Natural killer cell (primary cell): ENCODE results near the gene TATDN2. TPM values are rescaled to one million over a fixed set of nuclear protein-coding genes. Genes with fewer than 3 reads are reported as not detected.

Source experiments
- ATAC-seq, 3 donors: fragments of 150-1000 bp in 2 of 3; fragments of 200-7000 bp in 1 of 3; cut with Tn5 transposase; 1 replicate in 1 of 3; 2 replicates in 2 of 3; pipeline ENCODE4 v1.10.0; 2021; ENCODE audit warnings: mild to moderate bottlenecking in 2 of 3, moderate library complexity in 2 of 3
- DNase-seq, 2 donors: peaks; one replicate each; pipeline versions ENCODE4 v3.0.0 to v3.0.0-alpha.2; 2013 to 2021; ENCODE audit warnings: mixed read lengths in 1 of 2
- H3K27ac ChIP-seq: one replicate; pipeline ENCODE4 v1.5.1; 2013; ENCODE audit warnings: mild to moderate bottlenecking, low read length
- H3K27me3 ChIP-seq: one replicate; pipeline ENCODE4 v1.6.1; 2013; ENCODE audit warnings: low read length; ENCODE audit not compliant: control insufficient read depth, insufficient read depth
- H3K36me3 ChIP-seq: one replicate; pipeline ENCODE4 v1.6.1; 2013; ENCODE audit warnings: low read length; ENCODE audit not compliant: control insufficient read depth, insufficient read depth
- H3K4me1 ChIP-seq: one replicate; pipeline ENCODE4 v1.6.1; 2013; ENCODE audit warnings: low read length; ENCODE audit not compliant: control insufficient read depth, insufficient read depth
- H3K4me3 ChIP-seq: one replicate; pipeline ENCODE4 v1.5.1; 2013; ENCODE audit warnings: low read length
- H3K9me3 ChIP-seq: one replicate; pipeline ENCODE4 v1.6.1; 2013; ENCODE audit warnings: low read length; ENCODE audit not compliant: control insufficient read depth, insufficient read depth
- H3K27ac Mint-ChIP-seq, 2 donors: one replicate each; pipeline ENCODE4 v1.8.0; 2022; ENCODE audit warnings: mild to moderate bottlenecking in 2 of 2, mixed read lengths in 2 of 2, moderate library complexity in 1 of 2
- H3K27me3 Mint-ChIP-seq, 2 donors: one replicate each; pipeline ENCODE4 v1.8.0; 2022; ENCODE audit warnings: low read depth in 2 of 2, mixed read lengths in 2 of 2
- H3K36me3 Mint-ChIP-seq: one replicate; pipeline ENCODE4 v1.8.0; 2022; ENCODE audit warnings: mixed read lengths
- H3K4me1 Mint-ChIP-seq, 2 donors: one replicate each; pipeline ENCODE4 v1.8.0; 2022; ENCODE audit warnings: mixed read lengths in 2 of 2
- H3K4me3 Mint-ChIP-seq: one replicate; pipeline ENCODE4 v1.8.0; 2022; ENCODE audit warnings: mild to moderate bottlenecking, moderate library complexity, mixed read lengths
- H3K9me3 Mint-ChIP-seq, 2 donors: one replicate each; pipeline ENCODE4 v1.8.0; 2022; ENCODE audit warnings: mixed read lengths in 2 of 2
- WGBS: methylation state at CpG from one replicate; pipeline ENCODE4 v1.1.7; 2013; ENCODE audit warnings: missing lambda C conversion rate; ENCODE audit not compliant: insufficient coverage; 5-methylcytosine and 5-hydroxymethylcytosine counted together
- intact Hi-C: fragments of 100-400 bp; cut with micrococcal nuclease; formaldehyde crosslinking; loops from one replicate; pipeline ENCODE4 v1.14.2; 2022
- total RNA-seq, 4 donors: library from RNA; stranded (reverse); fragments of 120-200 nt in 1 of 4; gene quantifications; one replicate each; pipeline versions ENCODE4 v1.2.3 to v1.2.4, GENCODE V29; 2013 to 2022
- TF ChIP-seq, protein P1 (sequence below): fragments of 200-600 bp; IDR thresholded peaks from one replicate; pipeline ENCODE4 v1.8.0; 2022; ENCODE audit warnings: antibody characterized with exemption

TATDN2 gene, protein sequence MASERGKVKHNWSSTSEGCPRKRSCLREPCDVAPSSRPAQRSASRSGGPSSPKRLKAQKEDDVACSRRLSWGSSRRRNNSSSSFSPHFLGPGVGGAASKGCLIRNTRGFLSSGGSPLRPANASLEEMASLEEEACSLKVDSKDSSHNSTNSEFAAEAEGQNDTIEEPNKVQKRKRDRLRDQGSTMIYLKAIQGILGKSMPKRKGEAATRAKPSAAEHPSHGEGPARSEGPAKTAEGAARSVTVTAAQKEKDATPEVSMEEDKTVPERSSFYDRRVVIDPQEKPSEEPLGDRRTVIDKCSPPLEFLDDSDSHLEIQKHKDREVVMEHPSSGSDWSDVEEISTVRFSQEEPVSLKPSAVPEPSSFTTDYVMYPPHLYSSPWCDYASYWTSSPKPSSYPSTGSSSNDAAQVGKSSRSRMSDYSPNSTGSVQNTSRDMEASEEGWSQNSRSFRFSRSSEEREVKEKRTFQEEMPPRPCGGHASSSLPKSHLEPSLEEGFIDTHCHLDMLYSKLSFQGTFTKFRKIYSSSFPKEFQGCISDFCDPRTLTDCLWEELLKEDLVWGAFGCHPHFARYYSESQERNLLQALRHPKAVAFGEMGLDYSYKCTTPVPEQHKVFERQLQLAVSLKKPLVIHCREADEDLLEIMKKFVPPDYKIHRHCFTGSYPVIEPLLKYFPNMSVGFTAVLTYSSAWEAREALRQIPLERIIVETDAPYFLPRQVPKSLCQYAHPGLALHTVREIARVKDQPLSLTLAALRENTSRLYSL
- total RNA-seq, result 10 to 100 TPM; 75.6 to 99.4 (median 88.4) TPM
- total RNA-seq (2013), result 27.0 TPM

DNA sequence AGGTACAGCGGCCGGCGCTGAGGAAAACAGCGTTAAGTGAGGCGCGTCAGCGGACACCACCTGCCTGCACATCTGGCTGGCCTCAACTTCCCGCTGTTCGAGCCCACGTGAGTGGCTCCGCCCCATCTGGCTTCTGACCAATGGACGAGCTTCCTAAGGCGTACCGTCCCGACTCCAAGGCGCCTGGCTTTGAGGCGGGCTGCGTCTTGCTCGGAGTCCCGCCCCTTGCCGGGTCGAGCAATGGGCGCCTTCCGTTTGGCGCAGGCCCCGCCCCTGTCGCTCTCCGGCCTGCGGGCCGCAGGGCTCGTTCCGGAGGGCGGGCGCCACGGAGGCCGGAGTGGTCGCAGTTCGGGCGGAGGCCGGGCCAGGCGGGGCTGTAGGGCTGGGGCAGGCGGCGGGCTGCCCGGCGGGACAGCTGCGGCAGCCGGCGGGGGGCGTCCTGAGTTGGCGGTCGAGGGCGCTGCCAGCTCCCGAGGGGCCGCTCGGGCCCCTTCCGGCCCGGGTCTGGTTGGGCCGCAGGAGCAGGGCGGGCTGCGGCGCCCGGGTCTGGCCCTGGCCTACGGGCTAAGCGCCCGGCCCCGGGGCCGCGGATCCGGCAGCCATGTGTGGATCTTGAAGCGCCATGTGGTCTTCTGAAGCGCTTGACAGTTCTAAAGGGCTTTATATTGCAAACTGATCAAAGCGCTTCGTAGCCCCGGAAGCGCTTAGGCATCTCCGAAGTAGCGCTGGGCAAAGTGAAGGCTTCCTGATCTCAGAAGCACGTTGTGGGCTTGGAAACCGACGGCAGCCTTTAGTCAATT lies at the start of gene TATDN2:
TATDN2 (plus strand) TSS at position 276 of the 800 bp plus-strand sequence. CDS start 742 bp downstream, outside the sequence.
- Histone ChIP-seq H3K4me1 (peaks cover 30% of the 10 kb centered on the region), H3K36me3 (peaks cover 7% of the 10 kb centered on the region), H3K9me3 (peaks cover 7% of the 10 kb centered on the region), H3K27me3 (no peaks in the 10 kb centered on the region), H3K27ac (peak within 1 kb of the TSS; percentile 41), H3K4me3 (peak within 1 kb of the TSS; percentile 68)
- peak within 1 kb of the TSS; percentile 97 for H3K4me3 Mint-ChIP-seq
- DNase-seq (peak; percentile 81 to 98), ATAC-seq (peak; percentile 94 to 98 (median 94))
- intact Hi-C loops, result loop anchor here (1.0 to 10.0 kb wide), 3 partner anchors 131 to 264 kb away; partner anchors contain the start of genes BRK1, EMC3 and FANCD2
- peaks cover 5 to 6% of the 10 kb centered on the region in 2 donors for H3K9me3 Mint-ChIP-seq
- H3K27me3 Mint-ChIP-seq, result no peaks in the 10 kb centered on the region
- peaks cover 18% of the 10 kb centered on the region for H3K36me3 Mint-ChIP-seq
- TF ChIP-seq, protein P1, sequence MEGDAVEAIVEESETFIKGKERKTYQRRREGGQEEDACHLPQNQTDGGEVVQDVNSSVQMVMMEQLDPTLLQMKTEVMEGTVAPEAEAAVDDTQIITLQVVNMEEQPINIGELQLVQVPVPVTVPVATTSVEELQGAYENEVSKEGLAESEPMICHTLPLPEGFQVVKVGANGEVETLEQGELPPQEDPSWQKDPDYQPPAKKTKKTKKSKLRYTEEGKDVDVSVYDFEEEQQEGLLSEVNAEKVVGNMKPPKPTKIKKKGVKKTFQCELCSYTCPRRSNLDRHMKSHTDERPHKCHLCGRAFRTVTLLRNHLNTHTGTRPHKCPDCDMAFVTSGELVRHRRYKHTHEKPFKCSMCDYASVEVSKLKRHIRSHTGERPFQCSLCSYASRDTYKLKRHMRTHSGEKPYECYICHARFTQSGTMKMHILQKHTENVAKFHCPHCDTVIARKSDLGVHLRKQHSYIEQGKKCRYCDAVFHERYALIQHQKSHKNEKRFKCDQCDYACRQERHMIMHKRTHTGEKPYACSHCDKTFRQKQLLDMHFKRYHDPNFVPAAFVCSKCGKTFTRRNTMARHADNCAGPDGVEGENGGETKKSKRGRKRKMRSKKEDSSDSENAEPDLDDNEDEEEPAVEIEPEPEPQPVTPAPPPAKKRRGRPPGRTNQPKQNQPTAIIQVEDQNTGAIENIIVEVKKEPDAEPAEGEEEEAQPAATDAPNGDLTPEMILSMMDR, result no peak
- peak within 1 kb of the TSS; percentile 90 to 95 for H3K27ac Mint-ChIP-seq
- under 1% methylated on average over 80 of the region's 80 CpGs for WGBS
- H3K4me1 Mint-ChIP-seq, result peaks cover 57 to 61% of the 10 kb centered on the region in 2 donors

DNA sequence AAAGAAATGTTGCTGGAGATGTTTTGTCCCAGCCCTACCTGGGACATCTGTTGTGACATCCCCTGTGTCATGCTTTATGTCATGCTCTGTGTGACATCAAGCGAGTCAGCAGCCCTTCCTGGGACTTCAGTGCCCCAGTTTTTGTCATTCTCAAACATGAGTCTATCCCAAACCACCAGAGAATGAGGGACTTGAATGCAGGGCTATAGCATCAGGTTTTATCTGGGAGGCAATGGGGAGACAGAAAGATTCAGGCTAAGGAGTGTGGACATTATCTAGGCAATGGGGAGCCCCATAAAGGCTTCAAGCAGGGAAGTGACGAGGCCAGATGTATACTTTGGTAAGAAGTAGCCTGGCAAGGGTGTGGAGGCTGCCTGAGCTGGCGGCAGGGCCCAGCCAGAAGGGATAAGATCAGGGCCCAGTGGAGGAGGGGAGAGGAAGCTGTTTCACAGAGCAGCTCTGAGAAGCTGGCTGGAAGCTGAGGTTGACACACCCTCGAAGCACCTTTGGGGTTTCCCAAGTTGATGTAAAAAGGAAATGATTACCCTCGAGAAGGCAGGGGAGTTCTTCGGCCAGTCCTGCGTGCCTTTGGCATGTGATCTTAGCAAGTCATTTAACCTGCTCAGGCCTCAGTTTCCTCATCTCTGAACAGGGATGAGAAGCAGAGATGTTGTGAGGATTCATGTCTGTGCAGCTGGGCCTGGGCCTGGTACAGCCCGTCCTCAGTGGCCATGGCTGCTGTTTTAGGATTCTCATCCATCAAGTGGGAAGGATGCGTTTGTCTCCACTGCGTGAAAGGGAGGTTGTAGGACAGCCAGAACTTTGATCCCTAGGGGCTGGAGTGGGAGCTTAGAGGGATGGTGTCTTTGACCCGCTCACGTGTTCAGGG lies 49.3 kb upstream of the TATDN2 start:
- ATAC-seq (peak; percentile 43 to 73 (median 59)), DNase-seq (peak; percentile 38 to 92)
- Histone ChIP-seq H3K27me3 (no peaks in the 10 kb centered on the region), H3K36me3 (peaks cover 23% of the 10 kb centered on the region), H3K9me3 (no peaks in the 10 kb centered on the region), H3K27ac (peak overlapping the region; percentile 92), H3K4me1 (peaks cover 66% of the 10 kb centered on the region), H3K4me3 (no peak overlapping the region)
- Mint-ChIP-seq H3K36me3 (peaks cover 8% of the 10 kb centered on the region), H3K9me3 (no peaks in the 10 kb centered on the region), H3K27me3 (no peaks in the 10 kb centered on the region), H3K4me1 (peaks cover 36 to 51% of the 10 kb centered on the region in 2 donors), H3K4me3 (peak overlapping the region; percentile 62), H3K27ac (peak overlapping the region; percentile 99 to 100)
- WGBS, result 32% methylated on average over 10 of the region's 12 CpGs
- TF ChIP-seq, protein P1, result no peak
- intact Hi-C loops, result no loop called here

DNA sequence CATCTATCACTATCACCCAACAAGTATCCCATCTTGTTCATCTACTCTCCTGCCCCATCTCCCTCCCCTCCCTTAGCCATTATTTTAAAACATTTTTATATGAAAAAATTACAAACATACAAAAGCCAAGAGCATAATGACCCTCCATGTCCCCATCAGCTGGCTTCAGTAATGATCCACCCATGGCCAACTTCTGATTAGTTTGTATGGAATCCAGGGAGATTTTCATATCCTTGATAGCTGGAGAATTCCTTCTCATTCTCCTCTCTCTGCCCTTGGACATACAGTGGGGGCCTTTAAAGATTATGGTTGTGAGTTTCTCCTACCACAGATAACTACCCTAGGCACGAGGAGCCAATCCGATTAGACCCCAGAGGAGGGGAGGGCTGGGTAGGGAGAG lies 43.3 kb upstream of the TATDN2 start:
- no peaks in the 10 kb centered on the region for H3K9me3 Mint-ChIP-seq
- Histone ChIP-seq H3K4me3 (no peak overlapping the region), H3K27me3 (no peaks in the 10 kb centered on the region), H3K4me1 (peaks cover 9% of the 10 kb centered on the region), H3K36me3 (peaks cover 40% of the 10 kb centered on the region), H3K27ac (no peak overlapping the region), H3K9me3 (no peaks in the 10 kb centered on the region)
- no CpG with 5 or more reads among the region's 2 CpGs for WGBS
- DNase-seq (no peak), ATAC-seq (no peak)
- no peaks in the 10 kb centered on the region for H3K27me3 Mint-ChIP-seq
- H3K27ac Mint-ChIP-seq, result no peak overlapping the region
- intact Hi-C loops, result no loop called here
- H3K4me3 Mint-ChIP-seq, result no peak overlapping the region
- peaks cover 11 to 17% of the 10 kb centered on the region in 2 donors for H3K4me1 Mint-ChIP-seq
- peaks cover 8% of the 10 kb centered on the region for H3K36me3 Mint-ChIP-seq
- TF ChIP-seq, protein P1, result no peak
